NCI-H187 treated with DMSO at 0.1 percent for 48 hours (cell line): ENCODE results near the gene LPCAT1.
"Not testable (repeated sequence)": the region's sequence is repeated elsewhere in the genome, so short reads cannot be mapped to it uniquely, and the experiment has no call there.

Source experiments
- DNase-seq: peaks from one replicate; lab custom pipeline; 2025; lab: John Stamatoyannopoulos, UW

Gene LPCAT1

GRCh38 chr5:1442222-1443145 lies 81.3 kb downstream of the LPCAT1 start:
- DNase-seq = no peak

- no peak for DNase-seq
Observed at GRCh38 chr5:1441166-1441865, 82.4 kb downstream of the LPCAT1 start.

GRCh38 chr5:1440098-1440493 lies 83.7 kb downstream of the LPCAT1 start:
- DNase-seq = no peak

GRCh38 chr5:1439388-1440097 lies 84.2 kb downstream of the LPCAT1 start:
- no peak for DNase-seq

GRCh38 chr5:1438871-1439270 lies 84.9 kb downstream of the LPCAT1 start:
- no peak for DNase-seq

GRCh38 chr5:1437876-1438559 lies 85.7 kb downstream of the LPCAT1 start:
- no peak for DNase-seq

GRCh38 chr5:1437226-1437829 lies 86.4 kb downstream of the LPCAT1 start:
- DNase-seq = no peak

- no peak for DNase-seq
Observed at GRCh38 chr5:1436681-1437080, 87.1 kb downstream of the LPCAT1 start.

GRCh38 chr5:1436036-1436435 lies 87.7 kb downstream of the LPCAT1 start:
- DNase-seq = no peak

GRCh38 chr5:1435369-1435768 lies 88.4 kb downstream of the LPCAT1 start:
- no peak for DNase-seq

GRCh38 chr5:1432296-1432695 lies 91.5 kb downstream of the LPCAT1 start:
- no peak for DNase-seq

GRCh38 chr5:1431896-1432295 lies 91.9 kb downstream of the LPCAT1 start:
- no peak for DNase-seq

- no peak for DNase-seq
Observed at GRCh38 chr5:1431021-1431811, 92.5 kb downstream of the LPCAT1 start.

GRCh38 chr5:1430121-1430795 lies 93.5 kb downstream of the LPCAT1 start:
- DNase-seq = no peak

- no peak for DNase-seq
Observed at GRCh38 chr5:1429496-1429895, 94.3 kb downstream of the LPCAT1 start.

GRCh38 chr5:1429066-1429465 lies 94.7 kb downstream of the LPCAT1 start:
- DNase-seq = no peak

GRCh38 chr5:1428107-1428506 lies 95.7 kb downstream of the LPCAT1 start:
- no peak for DNase-seq

GRCh38 chr5:1424716-1425115 lies 99.0 kb downstream of the LPCAT1 start:
- no peak for DNase-seq

- DNase-seq = no peak
Observed at GRCh38 chr5:1423901-1424603, 99.7 kb downstream of the LPCAT1 start.

GRCh38 chr5:1422522-1422921 lies 101.2 kb downstream of the LPCAT1 start:
- not testable (repeated sequence) for DNase-seq
